22Rv1 (cell line): ENCODE data around the gene NCOR1.

Experiments used
- CTCF ChIP-seq: fragments of 450-650 bp; IDR thresholded peaks from 2 replicates; pipeline ENCODE4 v1.5.1; 2017; ENCODE audit warnings: mild to moderate bottlenecking
- ZFX ChIP-seq: fragments of 450-650 bp; IDR thresholded peaks from 2 replicates; pipeline ENCODE4 v1.6.1; 2017; ENCODE audit warnings: antibody characterized with exemption, borderline replicate concordance

- TF ChIP-seq CTCF (no peak), ZFX (no peak)
Measured at GRCh38 chr17:16122697-16123434, 92.5 kb downstream of the NCOR1 start.
